Right ventricle myocardium superior (tissue), 1 donor: ENCODE results near the gene SLC25A26. TPM values are rescaled to one million over a fixed set of nuclear protein-coding genes. Genes with fewer than 3 reads are reported as not detected.

Experiments used
- ATAC-seq: fragments of 200-7000 bp; cut with Tn5 transposase; one replicate; pipeline ENCODE4 v1.9.1; 2020; ENCODE audit warnings: mild to moderate bottlenecking; ENCODE audit not compliant: poor library complexity
- DNase-seq: peaks from one replicate; pipeline ENCODE4 v3.0.0-alpha.2; 2020
- intact Hi-C: fragments of 100-400 bp; cut with DNase I; formaldehyde crosslinking; loops from one replicate; pipeline ENCODE4 v1.11.2; 2022
- total RNA-seq: library from RNA; stranded (reverse); fragmentation: NEBNext Ultra II Directional; extraction: Animal tissue kit (Norgen Biotek cat#: 25700); gene quantifications from one replicate; pipeline ENCODE4 v1.2.1, GENCODE V29; 2021
- donor health status: DM: no; HTN: yes; CAD: no; lungs with severe emphysema.

Gene SLC25A26
- total RNA-seq, 1 donor from 2014 or later, result 51.3 TPM

GRCh38 chr3:66399529-66400232 lies 178.9 kb downstream of the SLC25A26 start:
- intact Hi-C loops, result loop anchor here (5.0 kb wide), 1 partner anchor 418 kb away; no protein-coding TSS in a partner anchor
- ATAC-seq (no peak), DNase-seq (peak; percentile 13)

GRCh38 chr3:66400411-66401156 lies 179.8 kb downstream of the SLC25A26 start:
- intact Hi-C loops, result loop anchor here (5.0 kb wide), 1 partner anchor 417 kb away; no protein-coding TSS in a partner anchor
- DNase-seq, result peak; percentile 30
- ATAC-seq, result no peak

- intact Hi-C loops, result loop anchor here (5.0 kb wide), 1 partner anchor 416 kb away; no protein-coding TSS in a partner anchor
- no peak for ATAC-seq
- DNase-seq, result no peak
Observed at GRCh38 chr3:66401157-66401550, 180.4 kb downstream of the SLC25A26 start.

GRCh38 chr3:66401675-66402491 lies 181.1 kb downstream of the SLC25A26 start:
- DNase-seq (peak; percentile 20), ATAC-seq (peak; percentile 34)
- intact Hi-C loops, result loop anchor here (5.0 kb wide), 1 partner anchor 415 kb away; no protein-coding TSS in a partner anchor

GRCh38 chr3:66402596-66403290 lies 181.9 kb downstream of the SLC25A26 start:
- DNase-seq, result no peak
- no peak for ATAC-seq
- intact Hi-C loops, result loop anchor here (5.0 kb wide), 1 partner anchor 415 kb away; no protein-coding TSS in a partner anchor

- no peak for ATAC-seq
- intact Hi-C loops, result loop anchor here (5.0 kb wide), 1 partner anchor 414 kb away; no protein-coding TSS in a partner anchor
- no peak for DNase-seq
Observed at GRCh38 chr3:66403323-66403990, 182.7 kb downstream of the SLC25A26 start.

GRCh38 chr3:66404197-66404596 lies 183.4 kb downstream of the SLC25A26 start:
- DNase-seq (no peak), ATAC-seq (no peak)
- intact Hi-C loops, result loop anchor here (5.0 kb wide), 1 partner anchor 413 kb away; no protein-coding TSS in a partner anchor

- intact Hi-C loops, result loop anchor here (5.0 kb wide), 2 partner anchors 97 to 412 kb away; partner anchors contain the start of gene LRIG1
- ATAC-seq (no peak), DNase-seq (no peak)
Observed at GRCh38 chr3:66404903-66405700, 184.3 kb downstream of the SLC25A26 start.

GRCh38 chr3:66405701-66406091 lies 184.9 kb downstream of the SLC25A26 start:
- intact Hi-C loops, result loop anchor here (5.0 kb wide), 1 partner anchor 97 kb away; the partner anchor contains the start of gene LRIG1
- no peak for DNase-seq

GRCh38 chr3:66406163-66406562 lies 185.4 kb downstream of the SLC25A26 start:
- no peak for DNase-seq
- intact Hi-C loops, result loop anchor here (5.0 kb wide), 1 partner anchor 96 kb away; the partner anchor contains the start of gene LRIG1
- ATAC-seq, result peak; percentile 50

More at GRCh38 chr3:66405701-66406091, 184.9 kb downstream of the SLC25A26 start:
- no peak for ATAC-seq

- intact Hi-C loops, result loop anchor here (5.0 kb wide), 1 partner anchor 95 kb away; the partner anchor contains the start of gene LRIG1
- DNase-seq (no peak), ATAC-seq (no peak)
Observed at GRCh38 chr3:66406831-66407610, 186.2 kb downstream of the SLC25A26 start.

GRCh38 chr3:66407611-66408218 lies 186.9 kb downstream of the SLC25A26 start:
- DNase-seq, result peak; percentile 86
- intact Hi-C loops, result loop anchor here (5.0 kb wide), 1 partner anchor 95 kb away; the partner anchor contains the start of gene LRIG1
- ATAC-seq, result peak; percentile 70

GRCh38 chr3:66409771-66410754 lies 189.3 kb downstream of the SLC25A26 start:
- DNase-seq (no peak), ATAC-seq (no peak)
- intact Hi-C loops, result loop anchor here (5.0 kb wide), 1 partner anchor 92 kb away; the partner anchor contains the start of gene LRIG1

- DNase-seq, result no peak
- intact Hi-C loops, result no loop called here
- ATAC-seq, result no peak
Observed at GRCh38 chr3:66410976-66411375, 190.2 kb downstream of the SLC25A26 start.
